Skeletal muscle cell (primary cell): Measurements from ENCODE around the gene SLC39A1.

Source experiments
- DNase-seq: peaks from one replicate; pipeline ENCODE4 v3.0.0-alpha.2; 2010; ENCODE audit warnings: low read depth
- H3K4me3 ChIP-seq: 2 replicates; pipeline ENCODE4 v1.5.1; 2011; ENCODE audit warnings: low read depth, mild to moderate bottlenecking, control low read depth, low read length, moderate library complexity

Gene SLC39A1

GRCh38 chr1:153956997-153957715 lies 6.2 kb downstream of the SLC39A1 start:
- no peak for DNase-seq
- peak overlapping the region; percentile 76 for H3K4me3 ChIP-seq

GRCh38 chr1:153954826-153955225 lies 8.5 kb downstream of the SLC39A1 start:
- H3K4me3 ChIP-seq = no peak overlapping the region
- DNase-seq = no peak

GRCh38 chr1:153953859-153954365 lies 9.4 kb downstream of the SLC39A1 start:
- DNase-seq = no peak
- H3K4me3 ChIP-seq = no peak overlapping the region

GRCh38 chr1:153951801-153952200 lies 11.5 kb downstream of the SLC39A1 start:
- no peak for DNase-seq
- H3K4me3 ChIP-seq = no peak overlapping the region

- no peak for DNase-seq
- no peak overlapping the region for H3K4me3 ChIP-seq
Measured at GRCh38 chr1:153951183-153951582, 12.2 kb downstream of the SLC39A1 start.

GRCh38 chr1:153946622-153947241 lies 16.6 kb downstream of the SLC39A1 start, which contains the start of gene DENND4B:
DENND4B (minus strand) TSS chr1:153946718; CDS start chr1:153944374, 2,344 bp downstream.
- peak within 1 kb of the TSS; percentile 83 for H3K4me3 ChIP-seq
- no peak for DNase-seq

- H3K4me3 ChIP-seq = peak overlapping the region; percentile 83
- no peak for DNase-seq
Measured at GRCh38 chr1:153945795-153946621, 17.3 kb downstream of the SLC39A1 start.

- peak overlapping the region; percentile 83 for H3K4me3 ChIP-seq
- DNase-seq = no peak
Measured at GRCh38 chr1:153945131-153945794, 18.1 kb downstream of the SLC39A1 start.

- peak overlapping the region; percentile 83 for H3K4me3 ChIP-seq
- DNase-seq = no peak
Measured at GRCh38 chr1:153944827-153945117, 18.6 kb downstream of the SLC39A1 start.

- DNase-seq = no peak
- H3K4me3 ChIP-seq = no peak overlapping the region
Measured at GRCh38 chr1:153944005-153944826, 19.1 kb downstream of the SLC39A1 start.

GRCh38 chr1:153942766-153943549 lies 20.4 kb downstream of the SLC39A1 start:
- H3K4me3 ChIP-seq = no peak overlapping the region
- DNase-seq = no peak

- no peak for DNase-seq
- no peak overlapping the region for H3K4me3 ChIP-seq
Measured at GRCh38 chr1:153941826-153942725, 21.3 kb downstream of the SLC39A1 start.

GRCh38 chr1:153940756-153941155 lies 22.6 kb downstream of the SLC39A1 start:
- H3K4me3 ChIP-seq = no peak overlapping the region
- DNase-seq = no peak

GRCh38 chr1:153939476-153939875 lies 23.9 kb downstream of the SLC39A1 start:
- no peak for DNase-seq
- no peak overlapping the region for H3K4me3 ChIP-seq

- no peak for DNase-seq
- no peak overlapping the region for H3K4me3 ChIP-seq
Measured at GRCh38 chr1:153938996-153939395, 24.3 kb downstream of the SLC39A1 start.

- H3K4me3 ChIP-seq = no peak overlapping the region
- no peak for DNase-seq
Measured at GRCh38 chr1:153937331-153937730, 26.0 kb downstream of the SLC39A1 start.
